WTC11 (cell line): ENCODE results near the gene CALML3. TPM values are rescaled to one million over a fixed set of nuclear protein-coding genes. Genes with fewer than 3 reads are reported as not detected.

ENCODE experiments used
- ATAC-seq: fragments of 200-7000 bp; cut with Tn5 transposase; 2 replicates; pipeline ENCODE4 v1.10.0; 2021; ENCODE audit warnings: mild to moderate bottlenecking, moderate library complexity
- CTCF ChIA-PET: fragments of 300-600 bp; sonication (Branson Sonifier 250); formaldehyde crosslinking; loops from one replicate; lab custom pipeline; 2021; ENCODE audit warnings: antibody characterized with exemption; lab: Charles Lee
- POLR2A ChIA-PET: fragments of 350-600 bp; sonication (Branson Sonifier 250); formaldehyde crosslinking; loops from one replicate; lab custom pipeline; 2021; ENCODE audit warnings: antibody characterized with exemption; lab: Charles Lee
- DNase-seq: peaks from one replicate; pipeline ENCODE4 v3.0.0; 2021; ENCODE audit warnings: low spot score
- H3K27ac Mint-ChIP-seq: 2 replicates; pipeline ENCODE4 v1.8.0; 2021; ENCODE audit warnings: mixed read lengths
- H3K27me3 Mint-ChIP-seq: 2 replicates; pipeline ENCODE4 v1.8.0; 2021; ENCODE audit warnings: low read depth, mild to moderate bottlenecking, moderate library complexity, mixed read lengths
- H3K36me3 Mint-ChIP-seq: 2 replicates; pipeline ENCODE4 v1.8.0; 2021; ENCODE audit warnings: mixed read lengths
- H3K4me1 Mint-ChIP-seq: 2 replicates; pipeline ENCODE4 v1.8.0; 2022; ENCODE audit warnings: mixed read lengths
- H3K4me3 Mint-ChIP-seq: 2 replicates; pipeline ENCODE4 v1.8.0; 2021; ENCODE audit warnings: mild to moderate bottlenecking, moderate library complexity, mixed read lengths
- H3K9me3 Mint-ChIP-seq: 2 replicates; pipeline ENCODE4 v1.8.0; 2021; ENCODE audit warnings: mixed read lengths
- CBFB ChIP-seq: sonication (generic); formaldehyde crosslinking; IDR thresholded peaks from 2 replicates; pipeline ENCODE4 v1.8.1; 2022; ENCODE audit warnings: mild to moderate bottlenecking, low read depth, missing genetic modification reagents
- E2F1 ChIP-seq: sonication (generic); formaldehyde crosslinking; IDR thresholded peaks from 2 replicates; pipeline ENCODE4 v1.8.0; 2022; ENCODE audit warnings: mild to moderate bottlenecking, missing genetic modification reagents
- FOXJ3 ChIP-seq: sonication (generic); formaldehyde crosslinking; IDR thresholded peaks from 2 replicates; pipeline ENCODE4 v1.9.0; 2021; ENCODE audit warnings: missing genetic modification reagents, mild to moderate bottlenecking, borderline replicate concordance
- JAZF1 ChIP-seq: fragments of 250-450 bp; sonication (Bioruptor Pico); IDR thresholded peaks from 2 replicates; pipeline ENCODE4 v1.9.0; 2021; ENCODE audit warnings: moderate library complexity, mild to moderate bottlenecking, inconsistent platforms
- NR1H2 ChIP-seq: sonication (generic); formaldehyde crosslinking; IDR thresholded peaks from 2 replicates; pipeline ENCODE4 v1.9.0; 2021; ENCODE audit warnings: mild to moderate bottlenecking, moderate library complexity, missing genetic modification reagents
- RORB ChIP-seq: fragments of 250-450 bp; sonication (Bioruptor Pico); IDR thresholded peaks from 2 replicates; pipeline ENCODE4 v1.9.0; 2021; ENCODE audit warnings: mild to moderate bottlenecking
- STAT6 ChIP-seq: sonication (generic); formaldehyde crosslinking; conservative IDR thresholded peaks from 2 replicates; pipeline ENCODE4 v1.8.1; 2023; ENCODE audit warnings: mild to moderate bottlenecking, low read depth, missing genetic modification reagents, moderate library complexity
- TP53 ChIP-seq: sonication (generic); formaldehyde crosslinking; IDR thresholded peaks from 2 replicates; pipeline ENCODE4 v1.8.1; 2023; ENCODE audit warnings: mild to moderate bottlenecking, missing genetic modification reagents
- ZNF219 ChIP-seq: sonication (generic); formaldehyde crosslinking; IDR thresholded peaks from 2 replicates; pipeline ENCODE4 v1.8.0; 2023; ENCODE audit warnings: missing genetic modification reagents, mild to moderate bottlenecking, borderline replicate concordance
- ZNF396 ChIP-seq: fragments of 250-450 bp; sonication (Bioruptor Pico); IDR thresholded peaks from 2 replicates; pipeline ENCODE4 v1.8.0; 2021; ENCODE audit warnings: mild to moderate bottlenecking, moderate library complexity, borderline replicate concordance
- ZNF512 ChIP-seq: sonication (generic); formaldehyde crosslinking; IDR thresholded peaks from 2 replicates; pipeline ENCODE4 v1.8.1; 2022; ENCODE audit warnings: missing genetic modification reagents, borderline replicate concordance
- ZNF671 ChIP-seq: fragments of 250-450 bp; sonication (Bioruptor Pico); IDR thresholded peaks from 2 replicates; pipeline ENCODE4 v1.8.0; 2021; ENCODE audit warnings: mild to moderate bottlenecking
- total RNA-seq: library from RNA; stranded (reverse); gene quantifications from 3 replicates; pipeline ENCODE4 v1.2.3, GENCODE V29; 2021
- TF ChIP-seq, protein P1 (sequence below): fragments of 250-450 bp; sonication (Bioruptor Pico); IDR thresholded peaks from 2 replicates; pipeline ENCODE4 v1.9.0; 2021; ENCODE audit warnings: mild to moderate bottlenecking
- TF ChIP-seq, protein P2 (sequence below): fragments of 250-450 bp; sonication (Bioruptor Pico); IDR thresholded peaks from 2 replicates; pipeline ENCODE4 v1.8.0; 2021; ENCODE audit warnings: mild to moderate bottlenecking
- TF ChIP-seq, protein P3 (sequence below): sonication (generic); formaldehyde crosslinking; IDR thresholded peaks from 2 replicates; pipeline ENCODE4 v1.8.1; 2022; ENCODE audit warnings: low read depth, missing genetic modification reagents, borderline replicate concordance

CALML3 gene
- total RNA-seq, 1 experiment from 2014 or later, result not detected

GRCh38 chr10:5551531-5552375 is 27.0 kb downstream of the CALML3 start (continued):
- TF ChIP-seq, protein P1, sequence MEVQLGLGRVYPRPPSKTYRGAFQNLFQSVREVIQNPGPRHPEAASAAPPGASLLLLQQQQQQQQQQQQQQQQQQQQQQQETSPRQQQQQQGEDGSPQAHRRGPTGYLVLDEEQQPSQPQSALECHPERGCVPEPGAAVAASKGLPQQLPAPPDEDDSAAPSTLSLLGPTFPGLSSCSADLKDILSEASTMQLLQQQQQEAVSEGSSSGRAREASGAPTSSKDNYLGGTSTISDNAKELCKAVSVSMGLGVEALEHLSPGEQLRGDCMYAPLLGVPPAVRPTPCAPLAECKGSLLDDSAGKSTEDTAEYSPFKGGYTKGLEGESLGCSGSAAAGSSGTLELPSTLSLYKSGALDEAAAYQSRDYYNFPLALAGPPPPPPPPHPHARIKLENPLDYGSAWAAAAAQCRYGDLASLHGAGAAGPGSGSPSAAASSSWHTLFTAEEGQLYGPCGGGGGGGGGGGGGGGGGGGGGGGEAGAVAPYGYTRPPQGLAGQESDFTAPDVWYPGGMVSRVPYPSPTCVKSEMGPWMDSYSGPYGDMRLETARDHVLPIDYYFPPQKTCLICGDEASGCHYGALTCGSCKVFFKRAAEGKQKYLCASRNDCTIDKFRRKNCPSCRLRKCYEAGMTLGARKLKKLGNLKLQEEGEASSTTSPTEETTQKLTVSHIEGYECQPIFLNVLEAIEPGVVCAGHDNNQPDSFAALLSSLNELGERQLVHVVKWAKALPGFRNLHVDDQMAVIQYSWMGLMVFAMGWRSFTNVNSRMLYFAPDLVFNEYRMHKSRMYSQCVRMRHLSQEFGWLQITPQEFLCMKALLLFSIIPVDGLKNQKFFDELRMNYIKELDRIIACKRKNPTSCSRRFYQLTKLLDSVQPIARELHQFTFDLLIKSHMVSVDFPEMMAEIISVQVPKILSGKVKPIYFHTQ (CRISPR knock-in tag), result no peak
- no peak for TF ChIP-seq CBFB (CRISPR knock-in tag)
- TF ChIP-seq, all 79 proteins: peak for 0

DNA sequence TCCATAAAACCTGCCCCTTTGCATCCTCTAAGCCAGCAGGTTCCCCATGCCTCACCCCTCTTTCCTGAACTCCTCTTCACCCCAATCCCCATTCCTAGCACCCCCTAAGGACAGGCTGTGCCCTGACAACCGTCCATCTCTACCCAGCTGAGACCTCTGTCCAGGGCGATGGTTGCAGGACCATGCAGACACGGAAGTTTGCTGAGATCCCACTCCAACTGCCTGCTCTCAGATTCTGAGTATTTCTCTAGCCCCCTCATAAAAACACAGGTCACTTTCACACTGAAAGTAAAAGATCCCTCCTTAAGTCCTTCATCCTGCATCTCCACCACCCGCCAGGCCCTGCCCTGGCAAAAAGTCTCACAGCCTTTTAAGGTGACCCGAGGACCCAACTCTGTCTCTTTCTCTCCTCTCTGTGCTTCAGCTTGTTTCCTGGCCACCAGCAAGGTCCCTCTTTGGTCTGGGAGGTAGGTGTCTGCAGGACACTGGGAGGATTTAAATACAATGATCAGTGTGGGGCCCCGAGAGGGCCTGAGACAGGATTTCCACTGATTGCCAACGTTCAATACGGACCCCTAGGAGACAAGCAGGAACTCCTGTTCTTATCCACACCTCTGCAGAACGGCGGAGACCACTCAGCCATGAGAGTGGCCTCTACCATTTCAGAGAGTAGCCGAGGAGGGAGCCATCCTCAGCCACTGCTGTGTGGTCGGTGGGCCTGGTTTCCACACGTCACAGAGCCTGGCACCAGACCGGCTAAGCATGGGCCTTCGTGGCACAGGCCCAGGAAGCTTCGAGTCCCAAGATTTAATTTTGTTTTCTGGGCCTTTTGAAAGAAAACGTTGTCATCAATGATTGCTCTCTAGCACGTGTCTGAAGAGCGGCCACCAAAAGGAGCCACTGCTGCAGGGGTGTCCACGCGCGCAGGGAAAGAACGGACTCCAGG is 27.9 kb downstream of the CALML3 start:
- no peak overlapping the region for H3K4me3 Mint-ChIP-seq
- CTCF ChIA-PET, result no interaction called here
- no peaks in the 10 kb centered on the region for H3K36me3 Mint-ChIP-seq
- ATAC-seq (no peak), DNase-seq (peak; percentile 4)
- no peaks in the 10 kb centered on the region for H3K9me3 Mint-ChIP-seq
- no peaks in the 10 kb centered on the region for H3K4me1 Mint-ChIP-seq
- H3K27ac Mint-ChIP-seq, result no peak overlapping the region
- TF ChIP-seq STAT6 (no peak), RORB (CRISPR knock-in tag) (no peak)
- POLR2A ChIA-PET, result no interaction called here
- no peaks in the 10 kb centered on the region for H3K27me3 Mint-ChIP-seq

GRCh38 chr10:5553400-5554170 is 28.8 kb downstream of the CALML3 start:
- no peak overlapping the region for H3K4me3 Mint-ChIP-seq
- POLR2A ChIA-PET, result no interaction called here

More at GRCh38 chr10:5553400-5554170, 28.8 kb downstream of the CALML3 start:
- CTCF ChIA-PET, result no interaction called here
- Mint-ChIP-seq H3K9me3 (no peaks in the 10 kb centered on the region), H3K27ac (no peak overlapping the region), H3K4me1 (no peaks in the 10 kb centered on the region), H3K27me3 (no peaks in the 10 kb centered on the region), H3K36me3 (no peaks in the 10 kb centered on the region)
- TF ChIP-seq TP53, result no peak
- no peak for TF ChIP-seq ZNF219
- TF ChIP-seq ZNF671 (CRISPR knock-in tag), result no peak
- no peak for TF ChIP-seq ZNF512 (CRISPR knock-in tag)
- TF ChIP-seq FOXJ3 (CRISPR knock-in tag), result no peak
- TF ChIP-seq, protein P2, sequence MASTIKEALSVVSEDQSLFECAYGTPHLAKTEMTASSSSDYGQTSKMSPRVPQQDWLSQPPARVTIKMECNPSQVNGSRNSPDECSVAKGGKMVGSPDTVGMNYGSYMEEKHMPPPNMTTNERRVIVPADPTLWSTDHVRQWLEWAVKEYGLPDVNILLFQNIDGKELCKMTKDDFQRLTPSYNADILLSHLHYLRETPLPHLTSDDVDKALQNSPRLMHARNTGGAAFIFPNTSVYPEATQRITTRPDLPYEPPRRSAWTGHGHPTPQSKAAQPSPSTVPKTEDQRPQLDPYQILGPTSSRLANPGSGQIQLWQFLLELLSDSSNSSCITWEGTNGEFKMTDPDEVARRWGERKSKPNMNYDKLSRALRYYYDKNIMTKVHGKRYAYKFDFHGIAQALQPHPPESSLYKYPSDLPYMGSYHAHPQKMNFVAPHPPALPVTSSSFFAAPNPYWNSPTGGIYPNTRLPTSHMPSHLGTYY (CRISPR knock-in tag), result no peak
- TF ChIP-seq NR1H2 (CRISPR knock-in tag), result no peak
- TF ChIP-seq E2F1 (CRISPR knock-in tag), result no peak
- TF ChIP-seq ZNF396 (CRISPR knock-in tag), result no peak
- TF ChIP-seq, protein P3, sequence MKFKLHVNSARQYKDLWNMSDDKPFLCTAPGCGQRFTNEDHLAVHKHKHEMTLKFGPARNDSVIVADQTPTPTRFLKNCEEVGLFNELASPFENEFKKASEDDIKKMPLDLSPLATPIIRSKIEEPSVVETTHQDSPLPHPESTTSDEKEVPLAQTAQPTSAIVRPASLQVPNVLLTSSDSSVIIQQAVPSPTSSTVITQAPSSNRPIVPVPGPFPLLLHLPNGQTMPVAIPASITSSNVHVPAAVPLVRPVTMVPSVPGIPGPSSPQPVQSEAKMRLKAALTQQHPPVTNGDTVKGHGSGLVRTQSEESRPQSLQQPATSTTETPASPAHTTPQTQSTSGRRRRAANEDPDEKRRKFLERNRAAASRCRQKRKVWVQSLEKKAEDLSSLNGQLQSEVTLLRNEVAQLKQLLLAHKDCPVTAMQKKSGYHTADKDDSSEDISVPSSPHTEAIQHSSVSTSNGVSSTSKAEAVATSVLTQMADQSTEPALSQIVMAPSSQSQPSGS (CRISPR knock-in tag), result no peak
- TF ChIP-seq JAZF1 (CRISPR knock-in tag), result no peak
- no peak for ATAC-seq
- DNase-seq, result peak; percentile 3
